Embryonic facial prominence (tissue), 1 donor: Measurements from ENCODE around the gene SIX3.

Experiments used
- DNase-seq: peaks from one replicate; pipeline ENCODE4 v3.0.0-alpha.2; 2016; ENCODE audit errors: extremely low spot score

Gene SIX3

DNA sequence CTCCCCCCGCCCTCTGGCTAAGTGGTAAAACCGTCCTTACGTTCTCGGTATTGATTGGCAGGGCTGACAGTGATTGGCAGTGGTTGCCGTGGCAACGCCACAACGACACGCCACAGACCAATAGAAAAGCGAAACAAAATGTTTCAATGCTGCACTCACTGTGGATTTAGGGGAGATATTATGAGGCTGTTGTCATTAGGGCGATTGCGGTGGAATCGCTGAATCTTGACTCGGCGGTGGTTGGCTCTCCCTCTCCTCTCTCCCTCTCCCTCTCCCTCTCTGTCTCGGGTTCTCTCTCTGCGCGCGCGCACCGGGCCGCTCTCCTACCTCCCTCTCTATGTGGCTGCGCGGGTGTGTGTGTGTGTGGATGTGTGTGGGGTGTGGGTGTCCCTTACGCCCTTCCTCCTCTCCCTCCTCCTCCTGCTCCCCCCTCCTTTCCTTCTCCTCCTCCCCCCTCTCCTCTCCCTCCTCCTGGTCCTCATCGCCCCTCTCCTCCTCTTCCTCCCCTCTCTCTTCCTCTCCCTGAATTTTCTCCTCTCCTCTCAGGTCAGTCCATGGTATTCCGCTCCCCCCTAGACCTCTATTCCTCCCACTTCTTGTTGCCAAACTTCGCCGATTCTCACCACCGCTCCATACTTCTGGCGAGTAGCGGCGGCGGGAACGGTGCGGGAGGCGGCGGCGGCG lies at the start of gene SIX3:
Gene SIX3, plus strand, starts transcription at position 152 of the 684 bp plus-strand sequence. Its CDS starts 403 bp downstream, at position 555.
- no peak for DNase-seq

GRCh38 chr2:44894058-44894457 lies 47.4 kb upstream of the SIX3 start:
- no peak for DNase-seq

GRCh38 chr2:44895061-44895460 lies 46.4 kb upstream of the SIX3 start:
- no peak for DNase-seq

DNA sequence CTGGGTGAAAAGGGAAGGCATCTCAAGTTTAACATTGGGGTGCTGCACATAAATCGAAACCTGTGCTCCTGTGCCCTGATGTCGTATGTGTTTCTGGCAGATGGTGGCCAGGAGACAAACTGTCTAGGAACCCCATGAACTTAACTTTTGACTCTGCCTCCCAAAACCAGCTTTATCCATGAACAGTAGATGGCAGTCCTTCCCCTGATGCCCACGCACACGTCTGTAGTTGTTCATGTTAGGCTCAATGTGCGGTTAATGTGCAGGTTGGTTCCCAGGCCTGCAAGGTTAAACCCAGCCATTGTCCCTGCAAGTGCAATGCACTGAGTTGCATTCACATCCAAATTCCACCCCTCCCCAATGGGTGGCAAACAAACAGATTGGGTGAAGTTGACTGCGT lies 44.1 kb upstream of the SIX3 start:
- DNase-seq, result no peak

GRCh38 chr2:44902217-44903137 lies 39.0 kb upstream of the SIX3 start:
- no peak for DNase-seq

DNA sequence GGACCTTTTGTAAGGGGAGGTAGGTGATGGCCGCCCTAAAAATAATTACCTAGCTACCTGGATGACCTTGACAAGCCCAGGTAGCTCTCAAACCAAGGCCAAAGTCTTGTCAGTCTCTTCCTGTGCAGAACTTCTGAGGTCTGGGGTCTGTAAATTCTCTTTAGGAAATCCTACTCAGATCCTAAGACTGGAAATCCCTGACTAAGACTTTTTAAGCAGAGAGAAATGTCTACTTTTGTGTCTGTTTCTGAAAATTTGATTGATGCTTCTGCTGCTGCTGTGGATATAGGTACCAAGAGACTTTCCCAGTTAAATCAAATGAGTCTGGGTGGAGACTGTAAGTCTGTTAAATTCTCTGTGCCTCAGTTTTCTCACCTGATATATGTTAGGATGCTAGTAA lies 36.9 kb upstream of the SIX3 start:
- no peak for DNase-seq

- DNase-seq, result no peak
Measured at GRCh38 chr2:44906972-44907371, 34.5 kb upstream of the SIX3 start.

DNA sequence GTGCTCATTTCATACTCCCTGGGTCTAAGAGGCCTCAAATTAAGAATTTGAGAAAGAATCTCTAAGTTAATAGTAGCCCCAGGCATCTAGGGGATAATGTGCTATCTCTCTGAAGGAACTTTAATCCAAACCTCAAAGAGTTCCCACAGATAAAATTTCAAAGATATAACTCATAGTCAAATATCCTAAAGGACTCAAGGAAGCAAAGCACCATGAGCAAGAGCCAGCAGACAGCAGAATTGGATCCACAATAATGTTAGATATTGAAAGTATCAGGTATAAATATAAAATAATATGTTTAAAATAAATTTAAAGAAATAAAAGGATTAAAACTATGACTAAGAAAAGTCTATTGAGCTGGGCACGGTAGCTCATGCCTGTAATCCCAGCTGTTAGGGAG lies 31.7 kb upstream of the SIX3 start:
- DNase-seq, result no peak

- no peak for DNase-seq
Measured at GRCh38 chr2:44912660-44913059, 28.8 kb upstream of the SIX3 start.

DNA sequence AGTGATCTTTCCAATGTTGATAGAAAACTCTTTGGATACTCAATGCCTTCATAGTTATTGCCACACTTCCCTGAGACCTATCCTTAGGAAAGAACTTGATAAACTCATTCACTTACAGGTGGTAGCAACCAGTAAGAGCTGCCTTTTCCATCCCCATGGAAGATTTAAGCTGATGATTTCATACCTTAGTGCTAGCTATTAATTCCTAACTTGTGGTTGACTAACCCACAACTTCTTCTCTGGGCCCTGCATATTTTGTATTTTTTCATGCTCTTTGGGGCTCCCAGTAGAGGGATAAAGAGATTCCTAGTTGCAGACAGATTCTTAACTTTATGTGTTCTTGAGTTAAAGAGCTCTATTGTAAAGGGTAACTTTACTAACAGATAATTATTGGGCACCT lies 25.2 kb upstream of the SIX3 start:
- no peak for DNase-seq

DNA sequence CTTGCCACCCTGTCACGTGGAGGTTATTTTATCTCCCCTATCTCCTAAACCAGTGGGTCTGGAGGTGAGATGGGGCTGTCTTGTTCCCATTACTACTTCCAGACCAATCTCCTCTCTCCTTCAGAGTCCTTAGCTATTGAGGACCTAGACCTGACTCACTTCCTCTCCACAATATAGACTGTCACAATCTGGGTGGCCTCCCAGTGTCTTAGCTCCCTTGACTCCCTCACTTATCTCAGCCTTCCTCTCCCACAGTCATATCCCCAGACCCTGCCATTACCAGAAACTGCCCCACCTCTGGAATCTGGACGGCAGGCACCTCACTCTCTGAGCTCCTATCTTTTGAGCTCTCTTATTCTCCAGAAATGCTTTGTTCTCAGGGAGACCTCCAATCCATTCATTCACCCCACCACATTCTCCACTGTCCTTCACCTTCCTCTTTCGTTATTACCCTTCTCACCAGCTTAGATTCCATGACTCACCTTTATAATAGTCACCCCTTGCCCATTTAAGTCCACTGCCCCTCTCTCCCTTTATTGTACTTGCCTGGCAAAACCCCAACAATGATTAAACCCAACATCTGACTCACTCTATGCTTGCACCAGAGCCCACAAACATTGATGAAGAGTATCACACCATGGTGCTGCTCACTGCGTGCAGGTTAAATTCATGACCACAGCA lies 23.3 kb upstream of the SIX3 start:
- DNase-seq, result no peak

- no peak for DNase-seq
Measured at GRCh38 chr2:44920751-44921150, 20.8 kb upstream of the SIX3 start.

- no peak for DNase-seq
Measured at GRCh38 chr2:44922776-44923175, 18.7 kb upstream of the SIX3 start.

DNA sequence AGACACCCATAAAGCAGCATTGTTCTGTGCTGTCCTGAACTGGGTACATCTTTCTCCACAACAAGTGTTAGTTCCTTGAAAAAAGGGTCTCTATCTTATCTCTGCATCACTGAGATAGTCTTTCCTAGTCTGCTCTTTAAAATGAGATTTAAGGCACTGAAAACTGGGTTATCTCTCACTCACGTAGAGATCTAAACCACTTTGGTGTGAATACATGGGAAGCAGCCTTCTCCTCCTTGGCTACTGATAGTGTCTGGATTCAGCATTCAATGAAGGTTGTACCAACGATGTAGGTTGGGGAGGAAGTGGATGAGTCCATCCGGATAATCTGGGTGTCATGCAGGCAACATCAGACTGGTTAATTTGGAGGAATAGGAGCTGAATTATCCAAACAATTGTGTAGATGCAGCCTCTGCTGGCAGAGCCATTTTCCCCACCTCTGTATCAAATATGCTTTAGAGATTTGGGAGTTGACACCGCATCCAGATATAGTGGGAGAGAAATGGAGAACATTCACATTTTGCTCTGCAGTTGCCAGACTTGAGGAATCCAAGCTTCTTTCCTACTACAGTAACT lies 15.9 kb upstream of the SIX3 start:
- DNase-seq, result no peak

GRCh38 chr2:44926957-44927356 lies 14.5 kb upstream of the SIX3 start:
- DNase-seq, result no peak

DNA sequence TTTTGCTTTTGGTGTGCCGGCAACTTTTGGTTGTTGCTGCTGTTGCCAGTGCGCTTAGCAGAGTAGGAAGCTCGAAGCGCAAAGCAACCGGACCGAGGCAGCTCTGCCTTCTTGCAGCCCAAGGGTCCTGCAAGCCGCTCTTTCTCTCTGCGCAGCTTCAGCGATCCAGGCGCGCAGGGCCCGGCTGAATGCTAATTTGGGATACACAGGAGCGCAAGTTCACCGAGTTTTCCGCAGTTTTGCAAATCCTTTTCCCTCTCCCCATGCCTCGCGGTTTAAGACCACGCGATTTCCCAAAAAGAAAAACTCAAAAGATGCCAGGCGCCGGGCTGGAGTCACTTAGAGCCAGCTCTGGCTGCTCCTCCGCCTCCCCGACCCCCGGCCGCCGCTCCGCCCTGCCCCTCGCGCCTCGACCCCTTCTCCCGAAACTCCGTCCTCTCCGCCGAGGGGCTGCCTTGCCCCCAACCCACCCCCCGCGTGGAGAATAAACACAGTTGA lies 13.5 kb upstream of the SIX3 start:
- no peak for DNase-seq

DNA sequence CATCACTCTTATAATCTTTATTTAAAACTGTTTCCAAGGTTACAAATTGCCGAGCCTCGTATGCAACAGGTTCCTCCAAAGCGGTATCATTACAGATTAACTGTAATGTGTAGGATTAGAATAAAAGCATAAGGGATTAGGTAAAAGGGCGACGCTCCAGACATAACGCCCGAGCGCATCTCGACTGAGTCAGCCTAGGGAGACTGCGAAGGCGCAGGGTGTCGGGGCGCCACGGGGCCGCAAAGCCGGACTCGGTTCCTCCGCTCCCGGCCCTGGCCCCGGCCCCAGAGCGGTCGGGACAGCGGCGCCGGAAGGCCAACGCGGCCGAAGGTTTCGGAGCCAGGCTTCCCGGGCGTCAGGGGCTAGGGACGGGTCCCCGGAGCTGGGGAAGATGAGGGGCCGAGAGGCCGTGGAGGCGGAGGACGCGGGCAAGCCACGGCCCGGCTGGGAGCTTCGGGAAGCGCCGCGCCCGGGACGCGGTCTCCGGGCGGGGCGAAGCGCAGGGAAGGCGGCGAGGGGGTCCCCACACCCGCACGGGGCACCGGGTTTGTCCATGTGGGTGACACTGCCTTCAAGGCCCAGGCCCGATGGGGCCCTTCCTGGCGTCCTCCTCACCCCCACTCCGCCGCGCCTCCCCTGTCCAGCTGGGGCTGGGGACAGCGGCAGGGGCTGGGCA lies 12.9 kb upstream of the SIX3 start:
- no peak for DNase-seq

- no peak for DNase-seq
Measured at GRCh38 chr2:44929159-44929734, 12.3 kb upstream of the SIX3 start.

- no peak for DNase-seq
Measured at GRCh38 chr2:44929735-44930273, 11.7 kb upstream of the SIX3 start.

DNA sequence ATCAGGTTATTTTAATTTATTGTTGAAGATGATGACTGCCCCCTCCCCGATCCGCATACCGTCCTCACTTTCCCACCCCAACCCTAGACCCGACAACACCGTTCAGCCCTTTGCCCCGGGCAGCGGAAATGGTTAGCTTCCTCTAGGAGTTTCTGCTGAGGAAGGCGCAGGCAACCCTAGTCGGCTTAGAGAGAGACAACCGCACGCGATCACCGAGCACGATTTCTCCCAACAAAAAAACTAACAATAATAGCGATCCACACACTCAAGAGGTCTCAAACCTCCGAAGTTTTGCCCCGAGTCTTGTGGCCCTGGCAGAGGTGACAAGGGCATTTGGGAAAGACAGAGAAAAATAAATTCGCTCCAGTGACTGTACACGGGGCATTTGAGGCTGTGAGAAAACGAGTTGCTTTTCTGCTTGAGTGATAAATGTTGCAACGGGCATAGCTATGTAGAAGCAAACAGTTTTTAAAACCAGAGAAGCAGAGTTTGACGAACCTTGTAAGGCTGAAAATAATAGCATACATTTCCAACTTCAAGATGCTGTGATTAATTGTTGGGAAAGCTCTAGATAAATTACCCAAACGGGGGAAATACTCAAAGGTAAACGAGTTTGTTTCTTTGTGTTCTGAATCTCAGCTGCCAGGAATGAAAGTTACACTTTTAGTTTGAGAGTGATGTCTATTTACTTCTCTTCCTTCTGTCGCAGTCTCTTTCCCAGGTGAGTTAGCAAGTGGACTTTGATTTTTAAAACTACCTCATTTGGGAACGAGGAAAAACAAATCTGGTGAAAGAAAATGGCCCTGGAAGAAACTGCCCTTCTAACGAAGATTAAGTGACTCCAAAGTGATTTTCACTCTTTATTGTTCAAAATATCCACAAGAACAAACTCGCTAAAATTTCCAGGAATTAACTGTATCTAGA lies 11.0 kb upstream of the SIX3 start:
- no peak for DNase-seq
